ENCODE data around the gene MGAT4B. TPM values are rescaled to one million over a fixed set of nuclear protein-coding genes. Genes with fewer than 3 reads are reported as not detected.

The MGAT4B gene
- total RNA-seq, 2 donors from 2014 or later: 56.1 to 68.5 TPM

Other genes starting within 250 kb of the MGAT4B start
- gene HNRNPH1, start 183.2 kb downstream of the MGAT4B start, total RNA-seq: 100 to 1,000 TPM; 761 to 957 TPM
- not detected for gene CBY3, start 125.8 kb downstream of the MGAT4B start, total RNA-seq
- gene CANX, start 107.9 kb downstream of the MGAT4B start, total RNA-seq: 100 to 1,000 TPM; 605 to 614 TPM
- gene MAML1, start 74.0 kb downstream of the MGAT4B start, total RNA-seq: 10 to 100 TPM; 26.7 to 42.4 TPM
- gene LTC4S, start 12.9 kb downstream of the MGAT4B start, total RNA-seq: 1 to 10 TPM; 1.3 to 1.4 TPM
- 100 to 1,000 TPM; 130 to 188 TPM for gene SQSTM1, start 14.0 kb upstream of the MGAT4B start, total RNA-seq
- gene MRNIP, start 52.0 kb upstream of the MGAT4B start, total RNA-seq: 10 to 100 TPM; 17.4 to 35.2 TPM
- gene TBC1D9B, start 101.0 kb upstream of the MGAT4B start, total RNA-seq: 100 to 1,000 TPM in 1 of 2 donors, 10 to 100 TPM in 1; 96.5 to 116 TPM

All from activated T-helper 17 cell treated with anti-CD3 and anti-CD28 coated beads, Interleukin-2, amount 50 U/mL, for 72 hours (primary cell).